NOMO-1 treated with DMSO at 0.1 percent for 48 hours (cell line): Measurements from ENCODE around the gene LARGE1.

Experiments used
- DNase-seq: peaks from one replicate; lab custom pipeline; 2025; ENCODE audit not compliant: unreplicated experiment; lab: John Stamatoyannopoulos, UW

Gene LARGE1

GRCh38 chr22:33920197-33920540 lies at the start of gene LARGE1:
LARGE1 (minus strand) TSS chr22:33920476.
- DNase-seq, result no peak

- DNase-seq, result no peak
Observed at GRCh38 chr22:33969045-33969444, 48.8 kb upstream of the LARGE1 start.

GRCh38 chr22:33964121-33964520 lies 43.8 kb upstream of the LARGE1 start:
- DNase-seq, result no peak

GRCh38 chr22:33962409-33962808 lies 42.1 kb upstream of the LARGE1 start:
- DNase-seq, result no peak

- no peak for DNase-seq
Observed at GRCh38 chr22:33958741-33959140, 38.5 kb upstream of the LARGE1 start.

- DNase-seq, result no peak
Observed at GRCh38 chr22:33957086-33957485, 36.8 kb upstream of the LARGE1 start.

GRCh38 chr22:33952776-33953175 lies 32.5 kb upstream of the LARGE1 start:
- DNase-seq, result no peak

GRCh38 chr22:33940741-33941140 lies 20.5 kb upstream of the LARGE1 start:
- DNase-seq, result no peak

GRCh38 chr22:33932997-33933396 lies 12.7 kb upstream of the LARGE1 start:
- no peak for DNase-seq

- DNase-seq, result no peak
Observed at GRCh38 chr22:33931406-33931805, 11.1 kb upstream of the LARGE1 start.

GRCh38 chr22:33927752-33928151 lies 7.5 kb upstream of the LARGE1 start:
- no peak for DNase-seq

- no peak for DNase-seq
Observed at GRCh38 chr22:33925194-33925593, 4.9 kb upstream of the LARGE1 start.

GRCh38 chr22:33923660-33924246 lies 3.5 kb upstream of the LARGE1 start:
- peak; percentile 21 for DNase-seq

- DNase-seq, result no peak
Observed at GRCh38 chr22:33923033-33923432, 2.8 kb upstream of the LARGE1 start.

- DNase-seq, result no peak
Observed at GRCh38 chr22:33922349-33922681, 2.0 kb upstream of the LARGE1 start.

GRCh38 chr22:33921525-33922348 lies 1.5 kb upstream of the LARGE1 start:
- no peak for DNase-seq

- no peak for DNase-seq
Observed at GRCh38 chr22:33920927-33921524, 750 bp upstream of the LARGE1 start.

GRCh38 chr22:33919391-33920196 lies 682 bp downstream of the LARGE1 start:
- no peak for DNase-seq

GRCh38 chr22:33918676-33919365 lies 1.5 kb downstream of the LARGE1 start:
- DNase-seq, result no peak

- no peak for DNase-seq
Observed at GRCh38 chr22:33917744-33918406, 2.4 kb downstream of the LARGE1 start.

GRCh38 chr22:33914699-33915098 lies 5.6 kb downstream of the LARGE1 start:
- DNase-seq, result no peak
